ENCODE measurements around the gene TOP2B. TPM values are rescaled to one million over a fixed set of nuclear protein-coding genes. Genes with fewer than 3 reads are reported as not detected.

Gene TOP2B
- total and polyA plus RNA-seq, 9 of the 15 experiments (the other 6 are each of a cell fraction or from before 2014, with no cell fraction given): 45.3 to 186 (median 134) TPM

GRCh38 chr3:25664812-25665314 lies at the start of gene TOP2B (continued):
- no peak for TF ChIP-seq ZKSCAN3 (CRISPR knock-in tag; IDR thresholded peaks at IDR 0.05)
- peak in 1 of 2 experiments; percentile 58; a peak in 2 of 4 replicates for TF ChIP-seq CSDE1 (IDR thresholded peaks at IDR 0.05)
- no peak for TF ChIP-seq POU5F1 (IDR thresholded peaks at IDR 0.05; ENCODE audit: borderline replicate concordance, low read depth, low read length, partially characterized antibody)
- no peak for TF ChIP-seq GABPB2 (CRISPR knock-in tag; conservative IDR thresholded peaks at IDR 0.05)
- TF ChIP-seq ARID1B (IDR thresholded peaks at IDR 0.05): no peak
- TF ChIP-seq ZNF324 (CRISPR knock-in tag; IDR thresholded peaks at IDR 0.05): no peak
- TF ChIP-seq NFIC (IDR thresholded peaks at IDR 0.05): 0 out of 2 replicates have a peak, but pooled peaks have one; percentile 33
- 0 out of 2 replicates have a peak, but pooled peaks have one; percentile 28 for TF ChIP-seq ATF3 (IDR thresholded peaks at IDR 0.05)
- no peak for TF ChIP-seq ATF3 (CRISPR knock-in tag; conservative IDR thresholded peaks at IDR 0.05)
- no peak for TF ChIP-seq U2AF1 (optimal IDR thresholded peaks at IDR 0.05; ENCODE audit: low read depth, low read length)
- 0 out of 2 replicates have a peak, but pooled peaks have one; percentile 7 for TF ChIP-seq NCOR1 (IDR thresholded peaks at IDR 0.05)
- TF ChIP-seq ZNF76 (CRISPR knock-in tag; IDR thresholded peaks at IDR 0.05; ENCODE audit: borderline replicate concordance): no peak
- no peak for TF ChIP-seq SPI1 (IDR thresholded peaks at IDR 0.05; ENCODE audit: borderline replicate concordance, low read depth, low read length)
- no peak for TF ChIP-seq HMG20A (CRISPR knock-in tag; conservative IDR thresholded peaks at IDR 0.05)
- no peak for TF ChIP-seq KAT7 (CRISPR knock-in tag; IDR thresholded peaks at IDR 0.05; ENCODE audit: borderline replicate concordance)
- no peak for TF ChIP-seq EWSR1 (IDR thresholded peaks at IDR 0.05; ENCODE audit: borderline replicate concordance, low read depth, partially characterized antibody)
- TF ChIP-seq SAFB (IDR thresholded peaks at IDR 0.05; ENCODE audit: borderline replicate concordance, low read depth, low read length): no peak
- TF ChIP-seq DNMT1 (IDR thresholded peaks at IDR 0.05): no peak
- TF ChIP-seq E2F8 (IDR thresholded peaks at IDR 0.05; ENCODE audit: low read depth, partially characterized antibody): peak; percentile 32
- TF ChIP-seq RBM34 (IDR thresholded peaks at IDR 0.05; ENCODE audit: borderline replicate concordance, insufficient read depth, low read length): no peak
- no peak for TF ChIP-seq AFF1 (IDR thresholded peaks at IDR 0.05; ENCODE audit: low read depth in 1 of 2, partially characterized antibody in 2 of 2)
- TF ChIP-seq TCF7L2 (IDR thresholded peaks at IDR 0.05; ENCODE audit: low read depth, low read length): no peak
